ENCODE measurements around the gene TIMM17B. TPM values are rescaled to one million over a fixed set of nuclear protein-coding genes. Genes with fewer than 3 reads are reported as not detected.
A peak's percentile ranks its signal among the peaks of the same experiment; 100 is the strongest.

The TIMM17B gene
- polyA plus RNA-seq (ENCODE audit: insufficient read length in 3 of 3), result 10 to 100 TPM; 33.2 to 43.0 (median 34.5) TPM

GRCh38 chrX:48897625-48898306 is at the start of gene TIMM17B, which contains the start of gene PQBP1:
Gene TIMM17B (minus strand): TSS chrX:48897768. CDS start chrX:48897749, 19 bp downstream.
Gene PQBP1 (plus strand): TSS chrX:48897930. CDS start chrX:48898510, 580 bp downstream.
- peak in 2 of 3 donors; percentile 78 to 87 for DNase-seq (ENCODE audit: low read depth in 3 of 3, low spot score in 2 of 3)

- DNase-seq (ENCODE audit: low read depth in 3 of 3, low spot score in 2 of 3), result peak in 1 of 3 donors; percentile 8
Observed at GRCh38 chrX:48945517-48946348, 48.2 kb upstream of the TIMM17B start.

- no peak for DNase-seq (ENCODE audit: low read depth in 3 of 3, low spot score in 2 of 3)
Observed at GRCh38 chrX:48942895-48943294, 45.3 kb upstream of the TIMM17B start.

GRCh38 chrX:48940404-48940955 is 42.9 kb upstream of the TIMM17B start:
- no peak for DNase-seq (ENCODE audit: low read depth in 3 of 3, low spot score in 2 of 3)

GRCh38 chrX:48939524-48940228 is 42.1 kb upstream of the TIMM17B start:
- no peak for DNase-seq (ENCODE audit: low read depth in 3 of 3, low spot score in 2 of 3)

GRCh38 chrX:48938721-48939425 is 41.3 kb upstream of the TIMM17B start:
- DNase-seq (ENCODE audit: low read depth in 3 of 3, low spot score in 2 of 3), result no peak

- no peak for DNase-seq (ENCODE audit: low read depth in 3 of 3, low spot score in 2 of 3)
Observed at GRCh38 chrX:48937054-48937907, 39.7 kb upstream of the TIMM17B start.

- no peak for DNase-seq (ENCODE audit: low read depth in 3 of 3, low spot score in 2 of 3)
Observed at GRCh38 chrX:48936429-48937053, 39.0 kb upstream of the TIMM17B start.

GRCh38 chrX:48935301-48935670 is 37.7 kb upstream of the TIMM17B start:
- DNase-seq (ENCODE audit: low read depth in 3 of 3, low spot score in 2 of 3), result no peak

GRCh38 chrX:48934581-48935300 is 37.2 kb upstream of the TIMM17B start:
- no peak for DNase-seq (ENCODE audit: low read depth in 3 of 3, low spot score in 2 of 3)

GRCh38 chrX:48933757-48934156 is 36.2 kb upstream of the TIMM17B start:
- no peak for DNase-seq (ENCODE audit: low read depth in 3 of 3, low spot score in 2 of 3)

- DNase-seq (ENCODE audit: low read depth in 3 of 3, low spot score in 2 of 3), result no peak
Observed at GRCh38 chrX:48927736-48928382, 30.3 kb upstream of the TIMM17B start.

- DNase-seq (ENCODE audit: low read depth in 3 of 3, low spot score in 2 of 3), result no peak
Observed at GRCh38 chrX:48927123-48927522, 29.6 kb upstream of the TIMM17B start.

GRCh38 chrX:48924270-48924669 is 26.7 kb upstream of the TIMM17B start:
- no peak for DNase-seq (ENCODE audit: low read depth in 3 of 3, low spot score in 2 of 3)

GRCh38 chrX:48923771-48924170 is 26.2 kb upstream of the TIMM17B start:
- no peak for DNase-seq (ENCODE audit: low read depth in 3 of 3, low spot score in 2 of 3)

GRCh38 chrX:48920718-48921104 is 23.1 kb upstream of the TIMM17B start:
- no peak for DNase-seq (ENCODE audit: low read depth in 3 of 3, low spot score in 2 of 3)

GRCh38 chrX:48919947-48920717 is 22.6 kb upstream of the TIMM17B start:
- no peak for DNase-seq (ENCODE audit: low read depth in 3 of 3, low spot score in 2 of 3)

Measured in right renal cortex interstitium (tissue), 3 donors.